Loucy (cell line): ENCODE data around the gene TNNI3K.

Experiments
- EZH2phosphoT487 ChIP-seq: fragments of 200-600 bp; IDR thresholded peaks from 2 replicates; pipeline ENCODE4 v1.6.1; 2018; ENCODE audit warnings: antibody characterized with exemption, mild to moderate bottlenecking, moderate library complexity, borderline replicate concordance
- TF ChIP-seq, protein P1 (sequence below): fragments of 200-600 bp; sonication (generic); conservative IDR thresholded peaks from 2 replicates; pipeline ENCODE4 v1.5.1; 2014; ENCODE audit warnings: mild to moderate bottlenecking, antibody characterized with exemption, low read length

- TF ChIP-seq, protein P1, sequence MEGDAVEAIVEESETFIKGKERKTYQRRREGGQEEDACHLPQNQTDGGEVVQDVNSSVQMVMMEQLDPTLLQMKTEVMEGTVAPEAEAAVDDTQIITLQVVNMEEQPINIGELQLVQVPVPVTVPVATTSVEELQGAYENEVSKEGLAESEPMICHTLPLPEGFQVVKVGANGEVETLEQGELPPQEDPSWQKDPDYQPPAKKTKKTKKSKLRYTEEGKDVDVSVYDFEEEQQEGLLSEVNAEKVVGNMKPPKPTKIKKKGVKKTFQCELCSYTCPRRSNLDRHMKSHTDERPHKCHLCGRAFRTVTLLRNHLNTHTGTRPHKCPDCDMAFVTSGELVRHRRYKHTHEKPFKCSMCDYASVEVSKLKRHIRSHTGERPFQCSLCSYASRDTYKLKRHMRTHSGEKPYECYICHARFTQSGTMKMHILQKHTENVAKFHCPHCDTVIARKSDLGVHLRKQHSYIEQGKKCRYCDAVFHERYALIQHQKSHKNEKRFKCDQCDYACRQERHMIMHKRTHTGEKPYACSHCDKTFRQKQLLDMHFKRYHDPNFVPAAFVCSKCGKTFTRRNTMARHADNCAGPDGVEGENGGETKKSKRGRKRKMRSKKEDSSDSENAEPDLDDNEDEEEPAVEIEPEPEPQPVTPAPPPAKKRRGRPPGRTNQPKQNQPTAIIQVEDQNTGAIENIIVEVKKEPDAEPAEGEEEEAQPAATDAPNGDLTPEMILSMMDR = no peak
- no peak for TF ChIP-seq EZH2phosphoT487
Measured at GRCh38 chr1:74430342-74430934, 195.3 kb downstream of the TNNI3K start.
